Spleen (tissue), 11 donors: ENCODE results near the gene OMG. TPM values are rescaled to one million over a fixed set of nuclear protein-coding genes. Genes with fewer than 3 reads are reported as not detected.
"Not testable (repeated sequence)": the region's sequence is repeated elsewhere in the genome, so short reads cannot be mapped to it uniquely, and the experiment has no call there.

ENCODE experiments used
- DNase-seq: peaks from one replicate; pipeline ENCODE4 v3.0.0-alpha.2; 2020
- H3K27ac ChIP-seq, 8 donors: fragments of 200-600 bp; sonication (generic) in 7 of 8; 1 replicate in 4 of 8; 2 replicates in 4 of 8; pipeline versions ENCODE4 v1.5.0 to v1.8.0; 2016 to 2021; ENCODE audit warnings: inconsistent platforms in 4 of 8, mild to moderate bottlenecking in 4 of 8, moderate library complexity in 1 of 8
- H3K27me3 ChIP-seq, 7 donors: fragments of 200-600 bp; sonication (generic) in 6 of 7; replicated peaks in 1 of 7; 1 replicate in 4 of 7; 2 replicates in 3 of 7; pipeline versions ENCODE4 v1.5.0 to v1.8.0; 2016 to 2021; ENCODE audit warnings: inconsistent platforms in 3 of 7, mild to moderate bottlenecking in 1 of 7
- H3K36me3 ChIP-seq, 6 donors: fragments of 200-600 bp; sonication (generic) in 5 of 6; 1 replicate in 4 of 6; 2 replicates in 2 of 6; pipeline versions ENCODE4 v1.5.0 to v1.8.0; 2016 to 2021; ENCODE audit warnings: inconsistent platforms in 2 of 6
- H3K4me1 ChIP-seq, 6 donors: fragments of 200-600 bp; sonication (generic) in 5 of 6; 1 replicate in 3 of 6; 2 replicates in 3 of 6; pipeline versions ENCODE4 v1.5.0 to v1.8.0; 2016 to 2021; ENCODE audit warnings: inconsistent platforms in 3 of 6
- H3K4me3 ChIP-seq, 8 donors: fragments of 200-600 bp; sonication (generic) in 7 of 8; 1 replicate in 4 of 8; 2 replicates in 4 of 8; pipeline versions ENCODE4 v1.5.0 to v1.8.0; 2016 to 2021; ENCODE audit warnings: inconsistent platforms in 4 of 8, mild to moderate bottlenecking in 4 of 8, moderate library complexity in 2 of 8
- H3K9me3 ChIP-seq, 8 donors: fragments of 200-600 bp; sonication (generic) in 7 of 8; 1 replicate in 4 of 8; 2 replicates in 4 of 8; pipeline versions ENCODE4 v1.5.0 to v1.8.0; 2016 to 2021; ENCODE audit warnings: inconsistent platforms in 4 of 8
- POLR2A ChIP-seq, 3 donors: fragments of 450-650 bp; IDR thresholded peaks; one replicate each; pipeline ENCODE4 v1.5.1; 2017; ENCODE audit warnings: antibody characterized with exemption in 3 of 3, mild to moderate bottlenecking in 1 of 3
- POLR2AphosphoS5 ChIP-seq, 3 donors: sonication (generic); formaldehyde crosslinking; IDR thresholded peaks; one replicate each; pipeline ENCODE4 v1.5.1; 2017; ENCODE audit warnings: antibody characterized with exemption in 3 of 3
- WGBS, 5 donors: extraction: QIAGEN DNeasy Blood & Tissue Kit in 3 of 5; methylation state at CpG; one replicate each; pipeline versions ENCODE4 v1.1.5 to v1.1.7; 2013 to 2018; 5-methylcytosine and 5-hydroxymethylcytosine counted together
- intact Hi-C: fragments of 100-400 bp; cut with DNase I; formaldehyde crosslinking; loops from one replicate; pipeline ENCODE4 v1.15.0; 2023; ENCODE audit warnings: low total_unique reads
- polyA plus RNA-seq, 3 donors: library from polyadenylated mRNA; stranded (reverse); fragments of 200-250 nt; gene quantifications; one replicate each; pipeline ENCODE4 v1.2.1, GENCODE V29; 2013
- total RNA-seq, 7 donors: library from RNA; depleted of rRNA in 3 of 7; stranded (reverse); fragments of >200 nt in 3 of 7; fragmentation: NEBNext Ultra II Directional in 4 of 7; extraction: Animal tissue kit (Norgen Biotek cat#: 25700) in 4 of 7; gene quantifications; one replicate each; pipeline versions ENCODE4 v1.1.0 to v1.2.1, GENCODE V29; 2016 to 2021
- TF ChIP-seq, protein P1 (sequence below), 11 experiments: fragments of 200-600 bp in 7 of 11; fragments of 450-650 bp in 4 of 11; sonication (generic) in 4 of 11; IDR thresholded peaks in 8 of 11; conservative IDR thresholded peaks in 3 of 11; 1 replicate in 7 of 11; 2 replicates in 4 of 11; pipeline versions ENCODE4 v1.4.0 to v1.8.0; 2016 to 2021; ENCODE audit warnings: antibody characterized with exemption in 11 of 11, inconsistent platforms in 4 of 11, mild to moderate bottlenecking in 1 of 11
- donor health status: healthy with polysubstance abuse.
- donor health status: DM: no; HTN: no; CAD: no; lungs with moderate emphysema.
- donor health status: DM: no; HTN: no; CAD: no.
- donor health status: Bipolar disorder and iron deficiency.
- donor health status: healthy.
- donor health status: DM: no; HTN: no; CAD: no.
- donor health status: DM: yes; HTN: yes; CAD: no.

The OMG gene
- total and polyA plus RNA-seq, 10 donors, result 0.41 to 14.5 (median 4.0) TPM; not detected in 1

DNA sequence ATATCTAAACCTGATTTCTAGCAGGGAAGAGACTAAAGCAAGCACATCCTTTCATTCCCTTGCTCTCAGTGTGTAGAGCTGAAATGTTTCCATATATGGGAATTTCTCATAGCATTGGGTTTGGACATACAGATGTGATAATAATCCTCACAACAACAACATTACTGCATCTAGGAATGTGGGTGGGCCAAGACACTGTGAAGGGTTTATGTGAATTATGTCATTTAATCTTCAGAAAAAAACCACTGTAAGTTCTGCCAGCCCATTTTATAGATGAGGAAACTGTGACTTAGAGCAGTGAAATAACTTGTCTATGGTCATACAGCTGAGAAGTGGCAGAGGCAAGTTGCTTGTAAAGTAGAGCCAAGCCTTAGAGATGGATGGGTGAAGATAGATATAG, 5.2 kb downstream of the OMG start:
- peaks cover 0 to 15% (median 0%) of the 10 kb centered on the region in 6 donors for H3K36me3 ChIP-seq
- H3K27ac ChIP-seq, result no peak overlapping the region
- no peaks in the 10 kb centered on the region for H3K4me1 ChIP-seq
- TF ChIP-seq POLR2A (IDR thresholded peaks at IDR 0.05), result no peak
- no peak for TF ChIP-seq POLR2AphosphoS5 (IDR thresholded peaks at IDR 0.05)
- TF ChIP-seq, protein P1, sequence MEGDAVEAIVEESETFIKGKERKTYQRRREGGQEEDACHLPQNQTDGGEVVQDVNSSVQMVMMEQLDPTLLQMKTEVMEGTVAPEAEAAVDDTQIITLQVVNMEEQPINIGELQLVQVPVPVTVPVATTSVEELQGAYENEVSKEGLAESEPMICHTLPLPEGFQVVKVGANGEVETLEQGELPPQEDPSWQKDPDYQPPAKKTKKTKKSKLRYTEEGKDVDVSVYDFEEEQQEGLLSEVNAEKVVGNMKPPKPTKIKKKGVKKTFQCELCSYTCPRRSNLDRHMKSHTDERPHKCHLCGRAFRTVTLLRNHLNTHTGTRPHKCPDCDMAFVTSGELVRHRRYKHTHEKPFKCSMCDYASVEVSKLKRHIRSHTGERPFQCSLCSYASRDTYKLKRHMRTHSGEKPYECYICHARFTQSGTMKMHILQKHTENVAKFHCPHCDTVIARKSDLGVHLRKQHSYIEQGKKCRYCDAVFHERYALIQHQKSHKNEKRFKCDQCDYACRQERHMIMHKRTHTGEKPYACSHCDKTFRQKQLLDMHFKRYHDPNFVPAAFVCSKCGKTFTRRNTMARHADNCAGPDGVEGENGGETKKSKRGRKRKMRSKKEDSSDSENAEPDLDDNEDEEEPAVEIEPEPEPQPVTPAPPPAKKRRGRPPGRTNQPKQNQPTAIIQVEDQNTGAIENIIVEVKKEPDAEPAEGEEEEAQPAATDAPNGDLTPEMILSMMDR (IDR thresholded peaks at IDR 0.05 in 8 of 11, conservative IDR thresholded peaks at IDR 0.05 in 3 of 11), result no peak
- no peaks in the 10 kb centered on the region for H3K9me3 ChIP-seq
- intact Hi-C loops, result no loop called here
- DNase-seq, result no peak
- no peaks in the 10 kb centered on the region for H3K27me3 ChIP-seq
- no peak overlapping the region for H3K4me3 ChIP-seq

DNA sequence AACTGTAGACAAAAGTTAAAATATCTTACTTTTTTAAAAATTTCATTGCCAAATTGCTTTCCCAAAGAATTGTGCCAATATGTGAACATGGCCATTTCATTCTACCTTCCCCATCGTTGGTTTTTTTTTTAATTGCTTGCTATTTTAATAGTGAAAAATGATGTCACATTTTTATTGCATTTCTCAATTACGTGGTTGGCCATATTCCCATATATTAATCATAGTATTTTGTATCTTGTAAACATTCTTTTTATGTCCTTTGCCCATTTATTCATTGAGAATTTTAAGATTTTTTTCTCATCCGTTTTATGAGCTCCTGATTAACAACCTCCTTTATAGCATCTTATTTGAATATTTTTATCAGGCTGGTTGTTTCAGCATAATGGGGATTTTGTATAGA, 7.2 kb downstream of the OMG start:
- H3K27ac ChIP-seq, result no peak overlapping the region
- DNase-seq, result no peak
- H3K27me3 ChIP-seq, result no peaks in the 10 kb centered on the region
- intact Hi-C loops, result no loop called here
- no peak overlapping the region for H3K4me3 ChIP-seq
- H3K9me3 ChIP-seq, result no peaks in the 10 kb centered on the region
- peaks cover 0 to 16% (median 0%) of the 10 kb centered on the region in 6 donors for H3K36me3 ChIP-seq
- TF ChIP-seq, protein P1 (IDR thresholded peaks at IDR 0.05 in 8 of 11, conservative IDR thresholded peaks at IDR 0.05 in 3 of 11), result no peak
- WGBS, 5 donors, result 81 to 92% (median 86%) methylated on average over 3 of the region's 3 CpGs
- no peaks in the 10 kb centered on the region for H3K4me1 ChIP-seq

DNA sequence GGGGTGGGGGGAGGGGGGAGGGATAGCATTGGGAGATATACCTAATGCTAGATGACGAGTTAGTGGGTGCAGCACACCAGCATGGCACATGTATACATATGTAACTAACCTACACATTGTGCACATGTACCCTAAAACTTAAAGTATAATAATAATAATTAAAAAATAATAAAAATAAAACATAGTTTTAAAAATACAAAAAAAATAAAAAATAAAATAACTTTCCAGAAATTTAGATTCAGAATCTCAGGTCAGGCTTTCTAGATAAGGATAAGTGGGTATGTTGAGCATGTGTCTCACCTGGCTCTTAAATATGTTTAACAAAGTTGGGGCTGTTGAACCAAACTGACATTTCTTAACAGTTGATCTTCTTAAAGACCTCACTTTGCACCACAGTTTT, 9.1 kb downstream of the OMG start:
- intact Hi-C loops, H3K4me1 ChIP-seq, H3K27me3 ChIP-seq, DNase-seq, H3K4me3 ChIP-seq, H3K9me3 ChIP-seq, H3K27ac ChIP-seq: not testable (repeated sequence)
- 80 to 100% (median 87%) methylated on average over 1 of the region's 1 CpG; no CpG with 5 or more reads in 1 of the 5 donors for WGBS, 5 donors
- H3K36me3 ChIP-seq, result peaks cover 0 to 16% (median 0%) of the 10 kb centered on the region in 6 donors

DNA sequence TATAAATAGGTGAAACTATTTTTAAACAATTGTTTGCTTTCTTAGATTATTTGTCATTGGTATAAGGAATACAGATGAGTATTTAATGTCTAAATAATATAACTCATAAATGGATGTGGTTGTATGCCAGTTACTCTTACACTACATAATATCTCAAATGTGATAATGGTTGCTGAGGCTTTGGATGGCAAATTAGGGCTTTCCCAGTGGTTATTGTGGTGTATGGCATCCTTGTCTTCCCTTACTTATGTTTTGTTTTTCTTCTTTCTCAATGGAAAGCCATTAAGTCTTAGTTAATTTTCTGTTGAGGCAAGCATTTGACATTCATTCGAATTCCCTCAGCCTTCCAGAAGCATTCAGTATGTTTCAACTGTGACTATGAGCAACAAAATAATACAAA, 10.5 kb downstream of the OMG start:
- no peak overlapping the region for H3K27ac ChIP-seq
- peaks cover 0 to 24% (median 0%) of the 10 kb centered on the region in 6 donors for H3K36me3 ChIP-seq
- 92 to 100% (median 94%) methylated on average over 1 of the region's 1 CpG for WGBS, 5 donors
- DNase-seq, result no peak
- no peaks in the 10 kb centered on the region for H3K27me3 ChIP-seq
- H3K9me3 ChIP-seq, result no peaks in the 10 kb centered on the region
- intact Hi-C loops, result no loop called here
- TF ChIP-seq, protein P1 (IDR thresholded peaks at IDR 0.05 in 8 of 11, conservative IDR thresholded peaks at IDR 0.05 in 3 of 11), result no peak
- no peak for TF ChIP-seq POLR2A (IDR thresholded peaks at IDR 0.05)
- H3K4me3 ChIP-seq, result no peak overlapping the region
- H3K4me1 ChIP-seq, result no peaks in the 10 kb centered on the region

DNA sequence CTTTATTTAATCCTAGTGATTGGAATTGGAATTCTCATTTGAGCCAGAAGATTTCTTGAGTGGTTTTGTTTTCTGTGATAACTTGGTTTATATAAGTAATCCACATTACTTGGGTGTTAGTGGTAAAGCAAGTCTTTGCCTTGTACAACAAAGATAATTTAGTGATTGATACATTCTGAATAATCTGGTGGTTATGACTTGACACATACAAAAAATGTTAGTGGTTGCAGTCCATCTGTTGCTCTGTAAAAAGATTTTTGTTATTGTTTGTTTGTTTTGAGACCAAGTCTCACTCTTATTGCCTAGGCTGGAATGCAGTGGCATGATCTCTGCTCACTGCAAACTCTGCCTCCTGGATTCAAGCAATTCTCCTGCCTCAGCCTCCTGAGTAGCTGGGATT, 13.2 kb downstream of the OMG start:
- DNase-seq, result no peak
- intact Hi-C loops, result no loop called here
- no peak overlapping the region for H3K4me3 ChIP-seq
- TF ChIP-seq POLR2A (IDR thresholded peaks at IDR 0.05) (no peak), POLR2AphosphoS5 (IDR thresholded peaks at IDR 0.05) (no peak)
- TF ChIP-seq, protein P1 (IDR thresholded peaks at IDR 0.05 in 8 of 11, conservative IDR thresholded peaks at IDR 0.05 in 3 of 11), result no peak
- no peak overlapping the region for H3K27ac ChIP-seq
- H3K4me1 ChIP-seq, result no peaks in the 10 kb centered on the region
- H3K9me3 ChIP-seq, result no peaks in the 10 kb centered on the region
- peaks cover 0 to 26% (median 0%) of the 10 kb centered on the region in 6 donors for H3K36me3 ChIP-seq
- no peaks in the 10 kb centered on the region for H3K27me3 ChIP-seq
